ENCODE measurements around the gene SETD1A.

SETD1A gene

DNA sequence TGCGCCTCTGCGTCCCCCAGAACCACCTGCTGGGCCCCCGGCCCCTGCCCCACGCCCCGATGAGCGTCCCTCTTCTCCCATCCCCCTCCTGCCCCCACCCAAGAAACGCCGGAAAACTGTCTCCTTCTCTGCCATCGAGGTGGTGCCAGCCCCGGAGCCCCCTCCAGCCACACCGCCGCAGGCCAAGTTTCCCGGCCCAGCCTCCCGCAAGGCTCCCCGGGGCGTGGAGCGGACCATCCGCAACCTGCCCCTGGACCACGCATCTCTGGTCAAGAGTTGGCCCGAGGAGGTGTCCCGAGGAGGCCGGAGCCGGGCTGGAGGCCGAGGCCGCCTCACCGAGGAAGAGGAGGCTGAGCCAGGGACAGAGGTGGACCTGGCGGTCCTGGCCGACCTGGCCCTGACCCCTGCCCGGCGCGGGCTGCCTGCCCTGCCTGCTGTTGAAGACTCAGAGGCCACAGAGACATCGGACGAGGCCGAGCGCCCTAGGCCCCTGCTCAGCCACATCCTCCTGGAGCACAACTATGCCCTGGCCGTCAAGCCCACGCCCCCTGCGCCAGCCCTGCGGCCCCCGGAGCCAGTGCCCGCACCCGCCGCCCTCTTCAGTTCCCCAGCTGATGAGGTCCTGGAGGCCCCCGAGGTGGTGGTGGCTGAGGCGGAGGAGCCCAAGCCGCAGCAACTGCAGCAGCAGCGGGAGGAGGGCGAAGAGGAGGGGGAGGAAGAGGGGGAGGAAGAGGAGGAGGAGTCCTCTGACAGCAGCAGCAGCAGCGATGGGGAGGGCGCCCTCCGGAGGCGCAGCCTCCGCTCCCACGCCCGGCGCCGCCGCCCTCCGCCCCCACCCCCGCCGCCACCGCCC is 21.8 kb downstream of the SETD1A start:
- H3K27me3 ChIP-seq (ENCODE audit: insufficient read depth, poor library complexity, severe bottlenecking): no peaks in the 10 kb centered on the region
- no peak overlapping the region for H3K4me3 ChIP-seq (replicated peaks; ENCODE audit: insufficient read depth, low read length)
- no peak for DNase-seq (ENCODE audit: low read depth in 1 of 2, low spot score in 1 of 2)
- TF ChIP-seq POLR2AphosphoS5 (IDR thresholded peaks at IDR 0.05; ENCODE audit: low read depth) (no peak), REST (IDR thresholded peaks at IDR 0.05; ENCODE audit: insufficient replicate concordance, low read depth) (no peak), GABPA (IDR thresholded peaks at IDR 0.05; ENCODE audit: low read depth) (no peak), SPI1 (IDR thresholded peaks at IDR 0.05; ENCODE audit: borderline replicate concordance, low read depth) (no peak), CTCF (IDR thresholded peaks at IDR 0.05; ENCODE audit: insufficient read depth, low read length) (no peak)
- H3K27ac ChIP-seq (replicated peaks): no peak overlapping the region

GRCh38 chr16:30980023-30980371 is 22.4 kb downstream of the SETD1A start:
- H3K27ac ChIP-seq (replicated peaks): no peak overlapping the region
- no peak for TF ChIP-seq POLR2AphosphoS5 (IDR thresholded peaks at IDR 0.05; ENCODE audit: low read depth)
- TF ChIP-seq GABPA (IDR thresholded peaks at IDR 0.05; ENCODE audit: low read depth): no peak
- no peak for TF ChIP-seq CTCF (IDR thresholded peaks at IDR 0.05; ENCODE audit: insufficient read depth, low read length)
- TF ChIP-seq SPI1 (IDR thresholded peaks at IDR 0.05; ENCODE audit: borderline replicate concordance, low read depth): no peak
- no peak for TF ChIP-seq REST (IDR thresholded peaks at IDR 0.05; ENCODE audit: insufficient replicate concordance, low read depth)
- DNase-seq (ENCODE audit: low read depth in 1 of 2, low spot score in 1 of 2): no peak
- H3K4me3 ChIP-seq (replicated peaks; ENCODE audit: insufficient read depth, low read length): no peak overlapping the region
- H3K27me3 ChIP-seq (ENCODE audit: insufficient read depth, poor library complexity, severe bottlenecking): no peaks in the 10 kb centered on the region

GRCh38 chr16:30980434-30980833 is 22.9 kb downstream of the SETD1A start:
- TF ChIP-seq SPI1 (IDR thresholded peaks at IDR 0.05; ENCODE audit: borderline replicate concordance, low read depth) (no peak), POLR2AphosphoS5 (IDR thresholded peaks at IDR 0.05; ENCODE audit: low read depth) (no peak)
- no peak for DNase-seq (ENCODE audit: low read depth in 1 of 2, low spot score in 1 of 2)
- Histone ChIP-seq H3K27ac (replicated peaks) (no peak overlapping the region), H3K4me3 (replicated peaks; ENCODE audit: insufficient read depth, low read length) (no peak overlapping the region), H3K27me3 (ENCODE audit: insufficient read depth, poor library complexity, severe bottlenecking) (no peaks in the 10 kb centered on the region)

- H3K27me3 ChIP-seq (ENCODE audit: insufficient read depth, poor library complexity, severe bottlenecking): no peaks in the 10 kb centered on the region
- no peak overlapping the region for H3K4me3 ChIP-seq (replicated peaks; ENCODE audit: insufficient read depth, low read length)
- TF ChIP-seq REST (IDR thresholded peaks at IDR 0.05; ENCODE audit: insufficient replicate concordance, low read depth) (no peak), GABPA (IDR thresholded peaks at IDR 0.05; ENCODE audit: low read depth) (no peak), CTCF (IDR thresholded peaks at IDR 0.05; ENCODE audit: insufficient read depth, low read length) (no peak), SPI1 (IDR thresholded peaks at IDR 0.05; ENCODE audit: borderline replicate concordance, low read depth) (no peak), POLR2AphosphoS5 (IDR thresholded peaks at IDR 0.05; ENCODE audit: low read depth) (no peak)
- DNase-seq (ENCODE audit: low read depth in 1 of 2, low spot score in 1 of 2): no peak
- H3K27ac ChIP-seq (replicated peaks): no peak overlapping the region
Measured at GRCh38 chr16:30980959-30981358, 23.4 kb downstream of the SETD1A start.
